CD14-positive monocyte (primary cell): Measurements from ENCODE around the gene CYP2A6. TPM values are rescaled to one million over a fixed set of nuclear protein-coding genes. Genes with fewer than 3 reads are reported as not detected.
"Not testable (repeated sequence)": the region's sequence is repeated elsewhere in the genome, so short reads cannot be mapped to it uniquely, and the experiment has no call there.

Source experiments
- DNase-seq, 3 donors: peaks; one replicate each; pipeline ENCODE4 v3.0.0-alpha.2; 2011 to 2022
- H2AFZ ChIP-seq: 2 replicates; pipeline ENCODE4 v1.6.0; 2012; ENCODE audit warnings: mild to moderate bottlenecking, low read depth, low read length, inconsistent platforms; ENCODE audit not compliant: insufficient read depth, poor library complexity, severe bottlenecking
- H3K27ac ChIP-seq, 2 donors: 1 replicate in 1 of 2; 2 replicates in 1 of 2; pipeline ENCODE4 v1.5.1; 2012 to 2013; ENCODE audit warnings: low read length in 2 of 2, control low read depth in 1 of 2, inconsistent platforms in 1 of 2, low read depth in 1 of 2, mild to moderate bottlenecking in 1 of 2
- H3K27me3 ChIP-seq, 2 donors: one replicate each; pipeline versions ENCODE4 v1.6.0 to v1.6.1; 2011 to 2013; ENCODE audit warnings: low read length in 2 of 2; ENCODE audit not compliant: control insufficient read depth in 2 of 2, insufficient read depth in 2 of 2
- H3K36me3 ChIP-seq, 2 donors: replicated peaks in 1 of 2; 1 replicate in 1 of 2; 2 replicates in 1 of 2; pipeline versions ENCODE4 v1.5.1 to v1.6.1; 2012 to 2013; ENCODE audit warnings: low read length in 2 of 2, control low read depth in 1 of 2, inconsistent platforms in 1 of 2, mild to moderate bottlenecking in 1 of 2; ENCODE audit not compliant: insufficient read depth in 2 of 2, control insufficient read depth in 1 of 2
- H3K4me1 ChIP-seq, 2 donors: 1 replicate in 1 of 2; 2 replicates in 1 of 2; pipeline versions ENCODE4 v1.5.1 to v1.6.1; 2012 to 2013; ENCODE audit warnings: low read length in 2 of 2, control low read depth in 1 of 2, inconsistent platforms in 1 of 2, mild to moderate bottlenecking in 1 of 2, moderate library complexity in 1 of 2; ENCODE audit not compliant: insufficient read depth in 2 of 2, control insufficient read depth in 1 of 2
- H3K4me2 ChIP-seq: replicated peaks from 2 replicates; pipeline ENCODE3; 2012; ENCODE audit warnings: low read length, moderate library complexity, mild to moderate bottlenecking; ENCODE audit not compliant: poor library complexity, severe bottlenecking; ENCODE audit errors: extremely low read depth
- H3K4me3 ChIP-seq, 3 experiments: fragments of 200-600 bp in 1 of 3; sonication (generic) in 1 of 3; replicated peaks in 1 of 3; 1 replicate in 2 of 3; 2 replicates in 1 of 3; pipeline ENCODE4 v1.5.1; 2011 to 2013; ENCODE audit warnings: low read length in 3 of 3, mild to moderate bottlenecking in 3 of 3, control low read depth in 2 of 3, low read depth in 2 of 3, inconsistent platforms in 1 of 3, moderate library complexity in 1 of 3
- H3K79me2 ChIP-seq: 2 replicates; pipeline ENCODE4 v1.6.0; 2012; ENCODE audit warnings: mild to moderate bottlenecking, control low read depth, inconsistent platforms, low read length, moderate library complexity; ENCODE audit not compliant: insufficient read depth
- H3K9ac ChIP-seq: 2 replicates; pipeline ENCODE4 v1.6.0; 2017; ENCODE audit warnings: low read length, mild to moderate bottlenecking; ENCODE audit not compliant: insufficient read depth, poor library complexity, severe bottlenecking
- H3K9me3 ChIP-seq, 2 donors: replicated peaks in 1 of 2; 1 replicate in 1 of 2; 2 replicates in 1 of 2; pipeline versions ENCODE4 v1.5.1 to v1.6.1; 2012 to 2013; ENCODE audit warnings: low read length in 2 of 2, control low read depth in 1 of 2; ENCODE audit not compliant: control insufficient read depth in 1 of 2, insufficient read depth in 1 of 2
- H4K20me1 ChIP-seq: 2 replicates; pipeline ENCODE4 v1.6.0; 2012; ENCODE audit warnings: mild to moderate bottlenecking, low read length, control low read depth, moderate library complexity; ENCODE audit not compliant: insufficient read depth
- H3K27ac Mint-ChIP-seq, 7 donors: one replicate each; pipeline ENCODE4 v1.8.0; 2020; ENCODE audit warnings: mild to moderate bottlenecking in 7 of 7, mixed read lengths in 7 of 7, moderate library complexity in 6 of 7, inconsistent platforms in 2 of 7
- H3K27me3 Mint-ChIP-seq, 3 donors: one replicate each; pipeline ENCODE4 v1.8.0; 2021 to 2022; ENCODE audit warnings: low read depth in 3 of 3, mild to moderate bottlenecking in 3 of 3, mixed read lengths in 3 of 3, moderate library complexity in 3 of 3, inconsistent platforms in 1 of 3
- H3K36me3 Mint-ChIP-seq, 2 donors: one replicate each; pipeline ENCODE4 v1.8.0; 2020; ENCODE audit warnings: mixed read lengths in 2 of 2, inconsistent platforms in 1 of 2, mild to moderate bottlenecking in 1 of 2
- H3K4me1 Mint-ChIP-seq: one replicate; pipeline ENCODE4 v1.8.0; 2020; ENCODE audit warnings: mild to moderate bottlenecking, mixed read lengths
- H3K4me3 Mint-ChIP-seq, 2 donors: one replicate each; pipeline ENCODE4 v1.8.0; 2020; ENCODE audit warnings: mild to moderate bottlenecking in 2 of 2, mixed read lengths in 2 of 2, moderate library complexity in 1 of 2
- H3K9me3 Mint-ChIP-seq, 7 donors: one replicate each; pipeline ENCODE4 v1.8.0; 2020 to 2022; ENCODE audit warnings: mixed read lengths in 7 of 7, mild to moderate bottlenecking in 6 of 7, moderate library complexity in 6 of 7, inconsistent platforms in 2 of 7
- CTCF ChIP-seq: fragments of 200-600 bp; IDR thresholded peaks from one replicate; pipeline ENCODE4 v1.8.0; 2022; ENCODE audit warnings: antibody characterized with exemption, mild to moderate bottlenecking
- WGBS: methylation state at CpG from one replicate; pipeline ENCODE4 v1.1.5; 2013; ENCODE audit warnings: missing lambda C conversion rate; ENCODE audit not compliant: insufficient coverage; 5-methylcytosine and 5-hydroxymethylcytosine counted together
- intact Hi-C, 2 donors: fragments of 100-400 bp; cut with micrococcal nuclease; formaldehyde crosslinking; loops; one replicate each; pipeline versions ENCODE4 v1.15.0 to v1.15.1; 2023
- polyA plus RNA-seq, 3 donors: library from polyadenylated mRNA; depleted of rRNA in 1 of 3; unstranded in 2 of 3; stranded (reverse) in 1 of 3; fragments of 300-500 nt in 2 of 3; fragments of >200 nt in 1 of 3; fragmentation: Illumina TruSeq in 2 of 3; gene quantifications; 1 replicate in 2 of 3; 2 replicates in 1 of 3; pipeline ENCODE4 v1.2.3, GENCODE V29; 2012 to 2021

CYP2A6 gene
- polyA plus RNA-seq, 3 donors, result not detected

GRCh38 chr19:40873873-40874272 lies 23.6 kb upstream of the CYP2A6 start:
- H3K9me3 Mint-ChIP-seq, H3K4me3 ChIP-seq, H3K9ac ChIP-seq, H3K27me3 ChIP-seq, H3K79me2 ChIP-seq, H3K27ac Mint-ChIP-seq, H3K36me3 Mint-ChIP-seq, H4K20me1 ChIP-seq, H2AFZ ChIP-seq, intact Hi-C loops, H3K36me3 ChIP-seq, H3K4me2 ChIP-seq, H3K27ac ChIP-seq, H3K4me3 Mint-ChIP-seq, H3K9me3 ChIP-seq, DNase-seq: not testable (repeated sequence)
- WGBS, result 100% methylated on average over 2 of the region's 2 CpGs
- Mint-ChIP-seq H3K27me3 (peaks cover 12 to 18% (median 13%) of the 10 kb centered on the region in 3 donors), H3K4me1 (peaks cover 19% of the 10 kb centered on the region)
- H3K4me1 ChIP-seq, result peaks cover 11 to 13% of the 10 kb centered on the region in 2 donors

GRCh38 chr19:40872209-40872608 lies 22.0 kb upstream of the CYP2A6 start:
- Mint-ChIP-seq H3K4me3 (no peak overlapping the region), H3K27ac (no peak overlapping the region), H3K4me1 (peaks cover 19% of the 10 kb centered on the region), H3K27me3 (peaks cover 5 to 12% (median 9%) of the 10 kb centered on the region in 3 donors), H3K36me3 (no peaks in the 10 kb centered on the region), H3K9me3 (peaks cover 0 to 7% (median 0%) of the 10 kb centered on the region in 7 donors)
- Histone ChIP-seq H3K9ac (no peak overlapping the region), H3K4me3 (no peak overlapping the region), H3K4me2 (no peak overlapping the region), H3K27ac (no peak overlapping the region), H3K36me3 (no peaks in the 10 kb centered on the region), H3K27me3 (no peaks in the 10 kb centered on the region), H4K20me1 (no peaks in the 10 kb centered on the region), H3K79me2 (no peaks in the 10 kb centered on the region), H3K4me1 (peaks cover 11 to 13% of the 10 kb centered on the region in 2 donors), H3K9me3 (no peaks in the 10 kb centered on the region), H2AFZ (no peak overlapping the region)
- 100% methylated on average over 1 of the region's 2 CpGs for WGBS
- intact Hi-C loops, result no loop called here
- no peak for DNase-seq
- TF ChIP-seq CTCF, result no peak
